Activated CD4-positive, alpha-beta T cell treated with anti-CD3 and anti-CD28 coated beads, Interleukin-2, amount 50 U/mL, for 4 hours (primary cell): ENCODE results near the gene TROAP.

Experiments used
- DNase-seq, 2 experiments: peaks; one replicate each; pipeline ENCODE4 v3.0.0-alpha.2; 2020

TROAP gene

GRCh38 chr12:49344486-49345050 lies 21.5 kb downstream of the TROAP start:
- DNase-seq: no peak

DNA sequence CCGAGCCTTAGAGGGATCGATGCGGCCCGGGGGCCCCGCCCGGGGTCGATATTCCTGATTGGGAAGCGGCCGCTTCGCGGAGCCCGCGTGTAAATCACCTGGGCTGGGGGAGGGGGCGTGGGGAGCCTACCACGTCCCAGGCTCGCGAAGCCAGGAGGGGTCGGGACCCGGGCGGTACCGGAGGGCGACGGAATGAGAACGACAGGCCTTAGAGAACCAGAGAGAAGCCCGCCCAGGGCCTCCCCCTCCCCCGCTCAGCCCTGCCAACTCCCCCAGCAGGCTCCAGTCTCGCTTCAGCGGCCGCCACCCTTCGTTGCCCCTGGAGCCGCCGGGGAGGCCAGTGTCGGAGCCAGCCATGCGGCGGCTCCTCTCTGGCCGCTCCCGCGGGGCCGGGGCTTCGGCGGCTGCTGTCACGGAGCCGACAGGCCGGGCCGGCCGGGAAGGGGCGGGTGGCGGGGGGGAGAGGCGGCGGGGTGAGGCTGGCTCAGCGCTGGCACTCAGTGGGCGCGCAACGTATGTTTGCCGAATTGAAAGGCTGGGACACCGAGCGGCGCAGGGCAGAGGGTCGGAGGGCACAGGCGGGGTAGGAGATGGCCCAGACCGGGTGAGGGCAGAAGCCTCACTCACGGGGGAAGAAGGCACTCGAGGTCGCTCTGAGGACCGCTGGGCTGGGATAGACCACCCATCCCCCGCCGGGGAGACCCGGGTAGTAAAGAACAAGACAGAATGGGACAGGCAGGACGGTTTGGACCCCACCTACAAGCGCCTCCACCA lies 22.2 kb downstream of the TROAP start:
- no peak for DNase-seq

DNA sequence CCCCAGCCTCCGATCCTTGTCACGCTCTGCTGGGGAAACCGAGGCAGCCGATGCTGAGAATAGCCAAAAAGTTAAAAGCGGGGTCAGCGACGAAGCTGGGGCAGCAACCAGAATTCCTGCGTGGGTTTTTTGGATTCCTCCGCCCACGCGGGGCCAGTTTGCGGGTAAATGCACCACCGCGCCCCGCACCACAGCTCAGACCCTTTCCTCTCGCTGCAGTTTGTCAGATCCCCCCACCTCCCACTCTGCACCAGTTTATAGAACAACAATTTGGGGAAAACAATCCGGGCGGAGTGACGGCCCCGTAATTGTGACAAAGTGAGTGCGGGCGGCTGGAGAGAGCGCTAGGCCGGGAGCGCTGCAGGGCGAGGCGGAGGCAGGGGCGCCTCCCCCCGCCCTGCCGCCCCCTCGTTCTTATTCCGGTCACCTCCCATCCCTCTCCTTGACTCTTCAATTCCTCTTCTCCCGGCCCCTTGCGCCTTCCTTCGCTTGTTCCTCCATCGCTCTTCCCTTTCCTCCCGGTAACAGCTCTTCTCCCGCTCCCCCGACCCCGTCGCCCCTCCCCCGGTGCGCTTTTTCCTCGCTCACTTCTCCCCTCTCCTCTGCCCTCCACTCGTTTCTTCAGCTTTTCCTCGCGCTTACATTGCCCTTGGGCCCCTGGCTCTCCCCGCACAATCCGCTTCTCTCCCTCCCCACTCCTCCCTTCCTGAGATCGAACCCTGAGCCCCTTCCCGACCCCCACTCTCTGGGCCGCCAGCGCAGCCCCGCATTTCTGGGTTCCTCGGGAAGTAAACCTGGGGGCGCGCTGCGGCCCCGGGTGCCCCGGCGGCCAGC lies 23.0 kb downstream of the TROAP start:
- DNase-seq: no peak

DNA sequence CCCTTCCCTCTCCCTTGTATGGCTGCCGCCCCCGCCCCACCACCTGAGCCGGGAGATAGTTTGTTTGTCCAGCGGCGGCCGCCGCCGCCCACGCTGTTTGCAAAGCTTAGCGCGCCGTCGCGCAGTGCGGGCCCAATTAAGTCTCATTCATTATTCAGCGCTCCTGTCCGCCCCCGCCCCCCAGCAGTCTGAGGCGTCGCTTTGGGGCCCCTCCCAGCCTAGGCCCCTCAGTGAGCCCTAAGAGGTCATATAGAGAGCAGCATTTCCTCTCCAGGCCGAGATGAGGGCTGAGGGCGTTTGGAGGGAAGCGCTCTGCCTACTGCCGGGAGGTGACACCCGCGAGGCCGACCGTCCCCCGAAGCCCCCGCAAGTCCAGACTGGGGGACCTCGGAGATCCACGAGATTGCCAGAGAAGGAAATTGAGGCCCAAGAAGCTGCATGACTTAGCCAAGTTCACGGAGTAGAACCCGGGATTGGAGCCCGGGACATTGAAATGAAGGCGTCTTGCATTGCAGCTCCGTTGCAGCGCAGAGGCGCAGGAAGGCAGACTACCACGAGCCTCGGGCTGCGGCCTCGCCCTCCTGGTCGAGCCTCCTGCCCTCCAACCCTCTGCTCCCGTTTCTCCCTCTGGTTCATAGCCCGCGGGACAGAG lies 23.7 kb downstream of the TROAP start, which contains the start of gene DNAJC22:
TSS of gene DNAJC22 (plus strand) at position 230 of the 652 bp plus-strand sequence. CDS start 1,985 bp downstream, outside the sequence.
- DNase-seq: peak in 1 of 2 experiments; percentile 22

GRCh38 chr12:49347311-49348193 lies 24.5 kb downstream of the TROAP start:
- DNase-seq: peak; percentile 70 to 74

GRCh38 chr12:49348781-49349180 lies 25.7 kb downstream of the TROAP start:
- DNase-seq: no peak

DNA sequence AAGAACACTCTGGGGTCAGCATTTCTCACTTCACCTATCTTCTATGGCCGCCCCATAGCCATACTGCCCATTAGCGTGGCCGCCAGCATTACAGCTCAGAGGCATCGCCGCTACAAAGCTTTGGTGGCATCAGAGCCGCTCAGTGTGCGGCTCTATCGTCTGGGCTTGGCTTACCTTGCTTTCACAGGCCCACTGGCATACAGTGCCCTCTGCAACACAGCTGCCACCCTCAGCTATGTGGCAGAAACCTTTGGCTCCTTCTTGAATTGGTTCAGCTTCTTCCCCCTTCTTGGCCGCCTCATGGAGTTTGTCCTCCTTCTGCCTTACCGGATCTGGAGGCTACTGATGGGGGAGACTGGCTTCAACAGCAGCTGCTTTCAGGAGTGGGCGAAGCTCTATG lies 26.2 kb downstream of the TROAP start:
- no peak for DNase-seq

DNA sequence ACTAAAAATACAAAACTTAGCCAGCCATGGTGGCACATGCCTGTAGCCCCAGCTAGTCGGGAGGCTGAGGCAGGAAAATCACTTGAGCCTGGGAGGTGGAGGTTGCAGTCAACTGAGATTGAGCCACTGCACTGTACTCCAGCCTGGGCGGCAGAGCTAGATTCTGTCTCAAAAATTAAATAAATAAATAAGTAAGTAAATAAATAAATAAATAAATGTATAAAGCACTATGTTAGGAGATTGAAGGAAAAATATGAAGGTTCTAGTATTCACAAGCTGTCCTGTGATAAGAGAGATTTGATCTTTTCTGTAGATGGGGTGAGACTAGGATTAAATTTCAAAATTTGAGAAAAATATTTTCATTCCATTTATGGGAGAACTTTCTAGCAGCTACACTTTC lies 29.3 kb downstream of the TROAP start:
- no peak for DNase-seq

DNA sequence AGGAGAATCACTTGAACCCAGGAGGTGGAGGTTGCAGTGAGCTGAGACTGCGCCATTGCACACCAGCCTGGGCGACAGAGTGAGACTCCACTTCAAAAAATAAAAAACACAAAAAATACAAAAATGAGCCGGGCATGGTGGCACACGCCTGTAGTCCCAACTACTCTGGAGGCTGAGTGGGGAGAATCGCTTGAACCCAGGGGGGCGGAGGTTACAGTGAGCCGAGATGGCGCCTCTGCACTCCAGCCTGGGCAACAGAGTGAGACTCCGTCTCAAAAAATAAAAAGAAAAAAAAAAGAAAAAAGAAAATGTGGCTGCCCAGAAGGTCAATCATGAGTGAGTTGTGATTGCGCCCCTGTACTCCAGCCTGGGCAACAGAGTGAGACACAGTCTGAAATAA lies 32.9 kb downstream of the TROAP start:
- DNase-seq: no peak

DNA sequence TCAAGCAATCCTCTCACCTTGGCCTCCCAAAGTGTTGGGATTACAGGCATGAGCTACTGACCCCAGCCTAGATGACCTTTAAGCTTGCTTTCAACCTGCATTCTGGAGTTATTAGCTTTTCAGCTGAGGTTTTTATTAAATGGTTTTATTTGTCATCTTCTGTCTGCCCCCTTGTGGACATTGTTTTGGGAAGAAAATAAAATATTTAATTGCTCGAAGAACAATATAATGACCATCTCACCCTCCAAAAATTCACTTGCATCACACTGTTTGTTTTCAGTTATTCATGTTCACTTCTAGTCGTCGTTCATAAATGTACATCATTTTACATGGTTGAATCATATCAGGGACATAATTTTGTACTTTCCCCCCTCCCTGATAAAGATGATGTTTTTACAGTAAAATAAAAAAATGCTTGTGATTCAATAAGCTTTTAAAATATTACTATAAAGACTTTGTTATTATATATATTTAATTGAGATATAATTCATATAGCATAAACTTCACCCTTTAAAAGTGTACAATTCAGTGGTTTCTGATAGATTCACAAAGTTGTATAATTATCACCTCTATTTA lies 34.1 kb downstream of the TROAP start:
- DNase-seq: no peak

DNA sequence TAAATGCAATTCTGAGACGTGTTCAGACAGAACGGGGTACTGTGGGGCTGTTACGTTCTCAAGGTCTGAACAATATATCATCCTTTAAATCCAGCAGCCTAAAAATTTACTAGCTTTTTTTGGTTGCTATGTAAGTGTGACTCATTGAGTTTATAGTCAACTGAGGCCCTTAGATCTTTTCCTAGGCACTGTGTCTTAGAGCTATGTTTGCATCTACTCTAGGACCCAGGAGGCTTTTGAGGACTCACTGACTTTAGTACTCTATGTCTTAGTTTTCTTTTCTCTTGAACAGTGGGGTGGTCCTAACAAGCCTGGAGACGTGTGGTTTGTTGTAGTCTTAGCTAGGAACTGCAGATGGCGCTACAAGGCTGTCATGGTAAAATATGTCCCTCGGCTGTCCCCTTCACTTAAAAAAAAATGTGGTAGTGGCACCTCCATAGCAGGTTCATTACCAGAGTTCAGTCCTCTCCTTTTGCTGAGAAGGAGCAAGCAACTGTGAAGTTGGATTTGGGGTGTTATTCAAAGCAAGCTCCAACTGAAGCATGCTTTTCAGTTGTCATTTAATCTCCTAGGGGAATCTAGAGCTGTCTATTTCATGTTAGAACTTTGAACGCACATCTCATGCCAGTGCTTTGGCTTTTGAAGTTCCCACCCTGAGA lies 35.6 kb downstream of the TROAP start:
- peak in 1 of 2 experiments; percentile 30 for DNase-seq

DNA sequence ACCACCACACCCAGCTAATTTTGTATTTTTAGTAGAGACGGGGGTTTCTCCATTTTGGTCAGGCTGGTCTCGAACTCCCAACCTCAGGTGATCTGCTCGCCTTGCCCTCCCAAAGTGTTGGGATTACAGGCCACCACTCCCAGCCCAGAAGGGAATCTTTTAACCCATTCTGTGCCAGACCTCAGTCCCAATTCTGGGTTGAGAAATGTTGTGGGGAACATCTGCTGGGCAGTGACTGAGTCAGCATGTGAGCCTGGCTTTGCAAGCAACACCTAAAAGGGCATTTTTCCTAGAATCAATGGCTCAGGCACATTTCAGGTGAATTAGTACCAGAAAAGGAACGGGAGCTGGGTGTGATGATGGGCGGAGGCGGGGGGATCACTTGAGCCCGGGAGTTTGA lies 36.6 kb downstream of the TROAP start:
- DNase-seq: no peak

DNA sequence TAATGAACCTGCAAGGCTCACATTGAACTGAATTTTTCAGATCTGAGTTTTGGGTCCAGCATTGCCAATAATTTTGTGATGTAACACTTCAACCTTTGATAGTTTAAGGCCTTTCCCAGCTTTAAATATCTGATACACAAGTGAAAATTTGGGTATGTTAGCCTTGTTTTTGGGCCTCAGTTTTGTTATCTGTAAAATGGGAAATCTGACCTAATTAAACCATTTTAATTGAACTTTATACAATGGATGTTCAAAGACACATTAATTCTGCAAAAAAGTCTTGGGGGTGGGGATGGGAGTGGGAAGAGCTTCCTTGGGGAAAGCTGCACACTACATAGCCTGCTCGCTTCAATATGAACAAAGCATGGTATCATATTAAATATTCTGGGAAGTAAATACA lies 39.0 kb downstream of the TROAP start:
- no peak for DNase-seq

- no peak for DNase-seq
These were observed 41.9 kb downstream of the TROAP start for GRCh38 chr12:49364989-49365388.

DNA sequence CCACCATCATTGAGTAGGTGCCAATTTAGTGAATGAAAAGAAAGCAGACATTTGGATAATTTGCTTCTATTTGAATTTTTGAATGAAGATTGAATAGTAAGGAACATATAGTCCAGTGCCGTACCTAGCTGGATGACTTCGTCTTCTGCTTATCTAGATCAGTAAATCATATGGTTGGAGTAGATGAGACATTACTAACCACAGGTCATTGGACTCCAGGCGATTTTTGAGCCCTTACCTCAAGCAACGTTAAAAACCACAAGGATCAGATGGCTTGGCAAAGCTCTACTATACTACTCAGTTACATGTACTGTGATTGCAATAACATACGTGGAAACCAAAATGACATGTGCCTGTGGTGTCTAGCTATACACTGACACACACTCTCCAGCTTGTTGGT lies 42.5 kb downstream of the TROAP start:
- DNase-seq: no peak

GRCh38 chr12:49366096-49366651 lies 43.1 kb downstream of the TROAP start:
- no peak for DNase-seq

DNA sequence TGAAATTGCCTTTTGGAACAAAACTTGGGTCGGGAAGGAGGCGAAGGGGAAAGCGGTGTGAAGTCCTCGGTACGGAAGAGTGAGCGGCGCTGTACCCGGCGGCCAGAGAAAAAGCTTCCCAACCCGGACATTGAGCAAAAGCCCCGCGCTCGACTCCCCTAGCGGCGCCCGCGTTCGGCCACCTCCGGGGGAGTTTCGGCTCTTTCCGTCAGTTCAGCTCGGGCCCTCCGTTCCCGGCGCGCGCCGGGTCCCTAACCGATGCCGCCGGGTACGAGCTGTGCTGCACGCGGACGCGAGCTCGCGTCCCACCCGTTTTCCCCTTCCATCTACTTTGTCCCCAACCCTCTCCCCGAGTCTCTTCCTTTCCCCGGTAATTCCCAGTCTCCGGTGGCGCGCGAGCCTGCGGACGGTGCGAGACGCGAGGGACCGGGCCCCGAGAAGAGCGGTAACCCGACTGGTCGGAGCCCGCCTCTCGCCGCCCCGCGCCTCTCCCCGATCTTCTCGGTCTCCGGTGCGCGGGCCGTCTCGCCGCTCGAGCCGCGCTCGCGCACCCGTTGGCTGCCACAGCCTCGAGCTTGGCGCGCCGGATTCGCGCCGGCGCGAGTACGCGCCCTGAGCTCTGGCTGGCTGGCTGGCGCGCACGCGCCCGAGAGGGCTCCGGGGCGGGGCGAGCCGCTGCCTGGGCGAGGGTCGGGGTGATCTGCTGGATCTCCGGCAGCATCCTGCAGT lies 43.8 kb downstream of the TROAP start:
- DNase-seq: peak; percentile 77 to 79

DNA sequence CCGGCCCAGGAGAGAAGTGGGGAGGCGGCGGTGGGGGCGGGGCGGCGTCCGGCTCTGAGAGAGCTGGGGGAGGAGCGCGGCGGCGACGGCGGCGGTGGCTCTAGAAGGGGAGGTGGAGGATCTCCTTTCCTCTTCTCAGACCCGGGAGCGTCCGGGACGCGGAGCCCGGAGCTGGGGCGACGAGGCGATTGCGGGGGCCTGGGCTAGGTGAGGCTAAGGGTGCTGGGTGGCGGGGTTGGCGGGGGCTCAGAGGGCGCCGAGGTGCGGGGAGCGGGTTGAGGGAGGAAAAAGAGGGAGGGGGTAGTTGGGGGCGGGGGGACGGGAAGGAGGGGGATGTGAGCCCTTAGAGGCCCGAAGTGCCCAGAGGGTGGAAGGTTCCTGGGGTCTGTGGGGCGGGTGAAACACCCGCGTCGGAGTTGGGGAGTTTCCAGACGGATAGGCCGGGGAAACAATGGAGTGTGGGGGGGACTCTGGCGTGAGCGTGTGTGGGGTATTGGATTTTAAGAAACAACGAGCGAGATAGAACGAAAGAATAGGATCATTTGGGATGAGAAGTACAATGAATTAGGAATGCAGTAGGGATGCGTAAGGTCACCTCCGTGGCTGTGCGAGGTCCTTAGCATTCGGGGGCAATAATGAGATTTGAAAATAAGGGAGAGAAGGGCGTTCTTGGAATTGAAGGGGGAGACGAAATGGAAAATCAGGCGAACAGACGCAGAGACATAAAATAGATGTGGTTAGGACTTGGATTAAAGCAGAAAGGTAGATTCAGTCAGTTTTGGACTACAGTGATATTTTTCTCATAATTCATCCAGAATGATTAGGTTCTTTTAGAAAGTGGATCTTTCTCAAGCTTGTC lies 44.6 kb downstream of the TROAP start, which contains the start of gene SPATS2:
TSS of gene SPATS2 (plus strand) at position 82 of the 859 bp plus-strand sequence. CDS start 93,551 bp downstream, outside the sequence.
- no peak for DNase-seq

- no peak for DNase-seq
These were observed 45.2 kb downstream of the TROAP start for GRCh38 chr12:49368240-49368600.
